Stimulated activated CD4-positive, alpha-beta T cell treated with anti-CD3 and anti-CD28 coated beads, Interleukin-12 subunit alpha, Interleukin-12 subunit beta, amount 100 ng/mL, for 24 hours (primary cell): ENCODE data around the gene PNMA3.
"Not testable (repeated sequence)": the region's sequence is repeated elsewhere in the genome, so short reads cannot be mapped to it uniquely, and the experiment has no call there.

Experiments used
- DNase-seq, 2 experiments: peaks; one replicate each; pipeline ENCODE4 v3.0.0-alpha.2; 2020; ENCODE audit warnings: low read depth in 2 of 2

PNMA3 gene

DNA sequence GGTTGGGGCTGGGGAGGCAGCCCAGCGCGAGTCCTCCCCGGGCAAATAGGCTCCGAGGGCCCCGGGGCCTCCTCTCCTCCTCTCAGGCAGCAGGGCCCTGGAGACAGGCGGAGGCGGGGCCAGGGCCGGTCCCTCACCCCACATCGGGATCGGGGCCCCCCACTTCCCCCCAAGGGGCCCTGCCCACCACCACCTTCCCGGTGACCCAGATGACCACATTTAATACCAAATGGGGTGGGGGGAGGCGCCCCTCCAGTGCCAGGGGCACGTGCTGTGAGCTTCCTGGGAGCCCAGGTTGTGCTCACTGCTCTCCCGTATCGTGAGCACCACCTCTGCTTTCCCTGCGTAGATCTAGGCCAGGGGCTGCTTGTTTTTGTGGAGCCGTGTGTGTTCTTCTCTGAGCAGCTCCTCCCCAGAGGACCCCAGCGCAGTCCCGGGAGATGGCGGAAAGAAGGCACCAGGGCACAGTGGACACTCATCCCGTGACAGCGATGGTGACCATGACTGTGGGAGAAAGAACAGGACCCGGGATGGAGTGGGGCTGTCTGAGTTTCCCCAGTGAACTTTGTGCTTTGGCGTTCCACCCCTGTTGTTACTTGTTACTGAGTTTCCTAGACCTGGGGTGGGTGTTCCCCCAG lies 18.1 kb downstream of the PNMA3 start:
- DNase-seq = no peak

DNA sequence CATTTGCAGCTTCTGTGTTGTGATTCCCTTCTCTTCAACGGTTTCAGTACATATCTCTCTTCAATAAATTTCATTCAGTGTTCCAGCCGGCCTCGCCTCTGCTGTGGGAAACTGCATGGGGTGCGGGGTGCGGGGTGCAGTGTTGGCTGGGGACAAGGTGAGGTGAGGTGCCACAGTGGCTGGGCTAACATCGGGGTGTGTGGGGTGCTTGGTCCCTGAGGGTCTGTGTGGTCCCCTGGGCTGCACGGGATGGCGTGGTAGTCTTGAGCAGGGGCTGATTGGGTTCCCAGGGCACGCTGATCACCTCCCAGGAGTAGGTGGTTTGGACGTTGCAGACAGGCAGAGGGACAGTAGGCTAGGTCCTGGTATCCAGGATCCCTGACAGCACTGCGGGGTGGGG lies 18.7 kb downstream of the PNMA3 start:
- DNase-seq = no peak

DNA sequence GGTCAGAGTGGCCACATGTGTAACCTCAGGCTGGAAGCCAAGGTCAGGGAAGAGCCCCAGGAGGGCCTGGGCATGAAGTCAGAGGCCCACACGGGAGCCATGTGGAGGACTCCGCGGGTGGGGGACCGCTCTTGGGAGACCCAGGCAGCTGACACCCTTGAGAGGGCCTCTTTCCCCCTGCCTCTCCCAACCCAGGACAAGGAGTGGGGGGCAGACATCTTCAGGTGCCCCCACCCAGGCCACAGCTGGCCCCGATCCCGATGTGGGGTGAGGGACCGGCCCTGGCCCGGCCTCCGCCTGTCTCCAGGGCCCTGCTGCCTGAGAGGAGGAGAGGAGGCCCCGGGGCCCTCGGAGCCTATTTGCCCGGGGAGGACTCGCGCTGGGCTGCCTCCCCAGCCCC lies 19.1 kb downstream of the PNMA3 start:
- DNase-seq = no peak

DNA sequence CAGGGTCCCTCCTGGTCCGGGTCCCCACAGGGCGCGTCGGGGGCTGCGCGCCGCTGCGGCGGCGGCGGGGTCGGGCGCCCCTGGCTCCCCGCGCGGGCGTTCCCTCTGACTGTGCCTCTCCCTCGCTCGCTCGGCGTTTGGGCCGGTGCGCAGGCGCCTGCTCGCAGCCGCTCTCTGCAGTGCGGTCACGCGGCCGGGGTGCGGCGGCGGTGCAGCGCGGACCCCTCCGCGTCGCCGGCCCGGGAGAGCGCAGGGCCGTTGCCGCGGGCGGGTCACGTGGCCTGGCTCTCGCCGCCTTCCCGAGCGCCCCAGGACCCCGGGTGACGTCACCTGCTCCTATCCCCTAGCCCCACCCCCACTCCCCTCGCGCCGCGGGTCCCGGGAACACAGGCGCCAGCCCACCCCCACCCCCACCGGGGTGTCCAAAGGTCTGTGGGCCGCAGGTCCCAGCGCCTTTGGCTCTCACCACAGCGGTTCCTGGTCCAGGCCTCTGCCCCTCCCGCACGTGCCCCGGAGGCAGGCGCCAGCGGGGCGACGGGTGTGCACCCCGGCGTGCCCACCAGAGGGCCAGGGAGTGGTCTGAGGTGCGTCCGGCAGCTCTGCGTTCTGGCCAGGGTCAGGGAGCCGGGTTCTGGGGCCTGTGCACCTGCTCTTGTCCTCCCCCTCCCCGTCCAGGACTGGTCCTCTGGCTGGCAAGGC lies 21.3 kb downstream of the PNMA3 start:
- not testable (repeated sequence) for DNase-seq

DNA sequence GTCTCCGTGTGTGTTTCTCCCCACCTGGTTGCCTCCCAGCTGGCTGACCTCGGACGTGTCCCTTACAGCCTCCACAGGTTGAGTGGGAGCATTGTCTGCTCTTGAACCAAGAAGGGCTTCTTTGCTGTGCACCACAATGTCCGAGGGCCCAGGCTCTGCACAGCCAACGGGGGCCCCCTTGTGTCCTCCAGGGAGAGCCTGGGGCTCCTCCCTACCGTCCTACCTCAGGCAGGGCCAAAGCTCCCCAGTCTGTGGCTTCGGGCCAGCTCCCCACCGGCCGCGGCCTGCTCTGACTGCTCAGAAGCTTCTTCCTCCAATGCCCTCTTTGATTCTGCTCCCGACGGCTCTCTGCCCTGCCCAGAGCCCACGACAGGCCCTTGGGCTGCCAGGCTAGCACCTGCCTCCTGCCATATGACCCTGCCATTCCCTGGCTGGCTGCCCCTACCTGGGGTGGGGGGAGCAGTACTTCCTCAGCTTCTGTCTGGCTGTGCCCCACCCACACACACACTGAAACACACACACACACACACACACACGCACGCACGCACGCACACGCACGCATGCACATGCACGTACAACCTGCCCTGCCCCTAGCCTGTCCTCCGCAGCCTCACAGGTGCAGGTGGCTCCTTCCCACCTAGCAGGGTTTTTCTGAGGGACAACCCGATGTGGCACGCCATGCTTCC lies 27.1 kb downstream of the PNMA3 start:
- not testable (repeated sequence) for DNase-seq

DNA sequence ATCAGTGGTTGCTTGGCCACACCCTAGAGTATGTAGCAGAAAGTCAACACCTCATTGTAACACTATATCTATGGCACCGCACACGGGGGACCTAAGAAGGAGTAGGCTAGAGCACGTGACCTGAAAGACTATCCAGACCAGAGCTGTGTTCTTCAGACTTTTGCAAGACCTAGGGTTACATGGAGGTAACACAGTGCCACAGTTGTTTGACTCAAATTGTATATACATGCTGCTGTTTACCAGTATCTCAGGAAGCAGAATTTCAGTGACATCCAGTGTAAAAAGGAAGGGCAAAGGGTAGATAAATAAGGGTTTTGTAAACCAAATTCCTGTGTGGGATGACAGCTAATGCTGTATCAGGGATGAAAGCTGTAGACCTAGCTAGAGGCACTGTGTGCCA lies 46.1 kb downstream of the PNMA3 start:
- DNase-seq = no peak

DNA sequence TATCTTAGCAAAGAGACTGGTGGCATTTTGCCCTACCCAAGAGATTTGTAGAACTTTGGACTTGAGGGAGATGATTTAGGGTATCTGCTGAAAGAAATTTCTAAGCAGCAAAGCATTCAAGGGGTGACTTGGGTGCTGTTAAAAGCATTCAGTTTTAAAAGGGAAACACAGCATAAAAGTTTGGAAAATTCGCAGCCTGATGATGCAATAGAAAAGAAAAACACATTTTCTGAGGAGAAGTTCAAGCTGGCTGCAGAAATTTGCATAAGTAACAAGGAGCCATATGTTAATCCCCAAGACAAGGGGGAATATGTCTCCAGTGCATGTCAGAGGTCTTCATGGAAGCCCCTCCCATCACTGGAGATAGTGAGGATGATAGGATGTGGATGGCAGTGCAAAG lies 48.7 kb downstream of the PNMA3 start:
- not testable (repeated sequence) for DNase-seq

DNA sequence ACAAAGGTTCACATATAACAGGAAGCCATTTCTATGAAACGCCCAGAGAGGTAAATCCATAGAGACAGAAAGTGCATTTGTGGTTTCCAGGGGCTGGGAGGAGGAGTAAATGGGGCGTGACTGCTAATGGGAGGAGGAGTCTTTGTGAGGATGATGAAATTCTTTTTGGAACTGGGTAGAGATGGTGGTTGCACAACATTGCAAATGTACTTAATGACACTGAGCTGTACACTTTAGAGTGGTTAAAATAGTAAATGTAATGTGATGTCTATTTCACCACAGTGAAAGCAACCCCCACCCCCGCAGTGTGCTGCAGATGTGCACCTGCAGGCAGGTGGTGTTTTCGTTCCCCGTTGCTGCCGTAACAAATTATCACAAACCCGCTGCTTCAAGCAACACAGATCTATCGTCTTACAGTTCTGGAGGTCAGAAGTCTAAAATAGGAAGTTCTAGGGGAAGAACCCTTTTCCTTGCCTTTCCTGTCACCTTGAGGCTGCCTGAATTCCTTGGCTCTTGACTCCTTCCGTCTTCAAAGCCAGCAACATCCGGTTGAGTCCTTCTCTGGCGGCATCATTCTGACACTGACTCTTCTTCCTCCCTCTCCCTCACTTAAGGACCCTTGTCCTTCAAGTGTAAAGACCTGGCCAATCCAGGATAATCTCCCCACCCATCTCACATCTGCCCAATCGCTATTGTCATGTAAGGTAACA lies 50.0 kb downstream of the PNMA3 start:
- DNase-seq = not testable (repeated sequence)
